Measurements from ENCODE around the gene CD300C.
"Not testable (repeated sequence)": the region's sequence is repeated elsewhere in the genome, so short reads cannot be mapped to it uniquely, and the experiment has no call there.

The CD300C gene

DNA sequence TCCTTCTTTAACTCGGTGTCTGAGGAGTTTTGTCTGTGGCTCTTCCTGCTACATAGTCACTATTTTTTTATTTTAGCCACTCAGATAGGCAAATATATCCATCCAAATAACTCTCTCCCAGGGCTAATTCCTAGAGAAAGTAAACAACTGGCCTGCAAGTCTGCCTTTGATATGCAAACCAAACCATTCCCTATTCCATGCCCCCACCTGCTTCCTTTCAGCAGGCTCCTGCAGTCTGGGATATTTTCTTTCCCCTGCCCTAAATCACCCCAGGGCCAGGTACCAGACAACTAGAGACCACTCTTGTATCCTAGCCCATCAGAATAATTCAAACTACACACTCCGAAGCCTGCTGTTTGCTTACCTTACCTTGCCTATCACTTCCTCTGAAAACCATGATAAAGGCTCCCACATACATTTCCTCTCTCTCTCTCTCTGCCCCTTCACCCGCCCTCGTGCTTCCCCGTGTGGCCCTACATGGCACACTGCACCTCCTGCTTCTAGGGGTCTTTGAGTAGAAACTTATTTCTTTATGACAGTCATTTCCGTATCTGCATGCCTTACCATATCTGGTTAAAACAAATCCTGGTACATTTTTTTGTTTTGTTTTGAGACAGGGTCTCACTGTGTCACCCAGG lies 13.1 kb upstream of the CD300C start:
- no peak for DNase-seq

DNA sequence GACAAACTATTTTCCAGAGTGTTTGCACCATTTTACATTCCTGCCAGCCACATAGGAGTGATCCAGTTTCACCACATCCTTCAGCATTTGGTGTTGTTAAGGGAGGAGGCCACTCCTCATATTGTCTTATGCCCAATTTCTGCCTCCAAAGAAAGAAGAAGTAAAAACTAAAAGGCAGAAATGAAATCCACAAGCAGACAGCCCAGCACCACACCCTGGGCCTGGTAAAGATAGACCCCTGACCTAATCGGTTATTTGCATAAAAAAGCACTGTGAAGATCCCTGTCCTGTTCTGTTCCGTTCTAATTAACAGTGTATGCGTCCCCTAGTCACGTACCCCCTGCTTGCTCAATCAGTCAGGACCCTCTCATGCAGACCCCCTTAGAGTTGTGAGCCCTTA lies 12.5 kb upstream of the CD300C start:
- not testable (repeated sequence) for DNase-seq

DNA sequence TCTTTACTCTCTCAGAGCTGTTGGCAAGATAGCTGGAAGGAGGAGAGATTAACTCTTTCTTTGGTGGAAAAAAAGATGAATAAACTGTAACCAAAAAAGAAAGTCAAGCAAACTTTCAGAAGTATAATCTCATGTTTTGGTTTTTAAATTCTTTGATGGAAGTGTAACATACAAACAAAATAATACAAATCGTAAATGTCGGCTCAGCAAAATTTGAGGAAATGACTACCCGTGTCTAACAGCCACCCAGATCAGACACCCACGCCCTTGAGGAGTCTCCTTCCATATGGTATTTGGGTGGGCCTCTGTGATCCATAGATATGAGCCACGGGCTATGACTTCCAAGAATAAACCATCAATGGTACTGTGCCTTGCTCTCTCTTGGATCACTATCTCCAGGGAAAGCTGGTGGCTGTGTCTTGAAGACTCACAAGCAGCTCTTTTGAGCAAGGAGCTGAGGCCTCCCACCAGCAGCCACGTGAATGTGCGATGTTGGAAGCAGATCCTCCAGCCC lies 9.6 kb upstream of the CD300C start:
- DNase-seq: no peak

DNA sequence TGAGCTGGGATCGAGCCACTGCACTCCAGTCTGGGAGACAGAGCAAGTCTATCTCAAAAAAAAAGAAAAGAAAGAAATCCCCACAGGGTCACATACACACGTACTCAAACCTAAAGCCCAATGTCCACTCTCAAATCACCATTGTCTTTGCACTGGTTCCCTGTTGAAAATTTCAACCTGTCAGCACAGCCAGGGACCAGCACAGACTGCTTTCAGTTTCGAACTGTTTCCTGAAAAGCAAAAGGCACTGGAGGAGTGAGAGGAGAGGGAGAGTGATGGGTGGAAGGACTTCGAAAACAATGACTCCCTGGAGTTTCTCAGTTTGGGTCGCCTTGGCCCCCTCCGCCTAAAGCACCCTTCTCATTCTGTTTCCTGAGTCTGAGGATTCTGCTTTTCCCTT lies 9.0 kb upstream of the CD300C start:
- no peak for DNase-seq

DNA sequence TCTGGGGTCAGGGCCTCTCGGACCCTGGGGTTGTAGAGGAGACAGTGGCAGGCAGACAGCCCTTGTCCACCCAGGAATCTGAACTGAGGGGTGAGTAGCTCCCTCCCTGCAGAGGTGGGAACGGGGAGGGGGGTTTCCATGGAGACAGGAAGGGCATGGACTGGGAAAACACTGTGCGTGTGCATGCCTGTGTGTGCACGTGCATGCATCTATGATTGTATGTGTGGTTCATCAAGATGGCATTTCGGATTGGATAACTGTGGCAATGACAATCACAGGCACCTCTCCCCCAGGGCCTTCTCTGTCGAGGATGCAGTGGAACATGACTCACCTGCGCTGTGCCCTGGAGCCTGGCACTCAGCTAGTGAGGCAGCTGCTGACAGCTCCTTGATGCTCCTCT lies 6.1 kb upstream of the CD300C start:
- DNase-seq: no peak

DNA sequence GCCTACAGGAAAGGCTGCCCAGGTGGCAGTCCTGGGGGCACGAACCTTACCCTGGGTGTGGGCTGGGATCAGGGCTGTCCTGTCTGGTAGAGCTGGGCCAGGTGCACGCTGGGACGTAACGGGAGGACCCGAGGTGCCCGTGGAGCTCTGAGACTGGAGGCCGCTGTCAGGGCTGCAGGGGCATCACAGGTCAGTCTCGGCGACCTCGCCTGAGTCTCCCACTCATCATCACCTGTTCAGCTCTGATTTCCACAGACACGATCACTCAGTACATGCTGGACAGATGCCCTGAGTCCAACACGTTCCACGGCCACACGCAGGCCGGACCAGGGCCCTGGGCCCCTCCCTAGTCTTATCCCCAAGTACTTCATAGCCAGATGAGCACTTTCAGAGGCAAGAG lies 4.7 kb upstream of the CD300C start:
- DNase-seq: no peak

DNA sequence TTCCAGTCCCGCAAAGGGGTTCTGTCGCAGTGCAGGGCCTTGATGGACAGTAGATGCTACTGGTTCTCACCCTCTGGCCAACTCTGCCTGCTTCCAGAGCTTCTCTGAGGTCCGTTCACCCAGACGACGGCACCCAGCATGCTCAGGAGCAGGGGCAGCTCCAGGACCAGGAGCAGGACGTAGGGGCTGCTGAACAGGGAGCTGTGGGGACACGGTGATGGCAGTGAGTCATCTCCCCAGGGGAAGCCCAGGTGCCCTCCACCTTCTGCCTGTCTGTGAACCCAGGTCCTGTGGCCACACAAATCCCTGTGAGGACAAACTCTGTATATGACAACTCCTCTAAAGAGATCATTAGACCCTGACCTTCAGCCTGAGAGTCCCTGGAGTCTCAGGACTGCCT lies 3.4 kb upstream of the CD300C start:
- no peak for DNase-seq

DNA sequence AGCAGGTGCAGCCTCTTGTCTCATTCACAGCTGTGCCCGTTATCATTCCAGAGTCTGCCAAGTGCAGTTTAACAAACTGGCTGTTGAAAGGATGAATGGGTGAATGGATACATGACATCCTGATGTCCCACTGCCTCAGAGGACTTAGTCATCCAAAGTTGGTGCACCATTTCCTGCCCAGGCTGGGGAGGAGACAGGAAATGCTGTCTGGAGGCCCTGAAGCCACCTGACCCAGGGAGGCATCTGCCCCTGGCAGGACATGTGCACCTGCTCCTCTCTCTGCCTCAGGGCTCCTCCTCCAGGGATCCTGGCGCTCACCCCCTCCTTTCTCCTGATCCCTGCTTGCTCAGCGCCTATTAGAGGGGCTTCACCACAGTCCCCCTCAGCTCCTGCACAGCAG lies 1.8 kb upstream of the CD300C start:
- DNase-seq: no peak

DNA sequence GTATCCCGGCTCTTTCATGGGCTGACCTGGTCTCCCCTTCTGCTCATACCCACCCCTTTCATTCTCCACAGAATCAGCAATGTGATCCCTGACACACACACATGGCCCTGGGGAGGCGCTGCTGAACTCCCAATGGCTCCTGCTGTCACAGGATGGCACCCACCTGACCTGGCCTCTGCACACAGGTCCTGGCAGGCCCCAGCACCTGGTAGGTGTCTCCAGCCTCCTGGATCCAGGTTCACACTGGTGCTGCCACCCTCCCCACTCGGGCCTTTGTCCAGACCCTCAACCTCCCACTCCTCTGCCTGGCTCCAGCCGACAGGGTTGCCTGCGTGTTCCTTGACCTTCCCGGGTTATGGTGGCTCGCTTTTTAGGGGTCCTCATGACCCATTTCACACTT lies 1.3 kb upstream of the CD300C start:
- no peak for DNase-seq

DNA sequence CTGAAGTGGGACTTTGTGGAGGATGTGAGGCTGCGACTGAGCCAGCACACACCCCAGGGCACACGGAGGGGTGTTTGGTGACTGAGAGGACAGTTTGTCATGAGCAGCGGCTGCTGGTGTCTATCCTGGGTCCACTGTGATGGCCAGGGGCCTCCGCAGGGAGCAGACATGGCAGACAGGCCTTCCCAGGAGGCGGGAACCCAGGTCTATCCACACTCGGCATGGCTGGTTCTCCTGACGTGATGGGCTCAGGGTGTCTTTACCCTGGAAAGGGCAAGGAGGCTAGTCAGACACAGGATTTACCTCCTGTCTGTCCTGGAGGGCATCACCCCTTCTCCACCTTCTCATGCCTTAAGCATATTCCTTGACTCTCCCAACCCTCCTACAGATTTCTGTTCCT lies 671 bp upstream of the CD300C start:
- DNase-seq: no peak

DNA sequence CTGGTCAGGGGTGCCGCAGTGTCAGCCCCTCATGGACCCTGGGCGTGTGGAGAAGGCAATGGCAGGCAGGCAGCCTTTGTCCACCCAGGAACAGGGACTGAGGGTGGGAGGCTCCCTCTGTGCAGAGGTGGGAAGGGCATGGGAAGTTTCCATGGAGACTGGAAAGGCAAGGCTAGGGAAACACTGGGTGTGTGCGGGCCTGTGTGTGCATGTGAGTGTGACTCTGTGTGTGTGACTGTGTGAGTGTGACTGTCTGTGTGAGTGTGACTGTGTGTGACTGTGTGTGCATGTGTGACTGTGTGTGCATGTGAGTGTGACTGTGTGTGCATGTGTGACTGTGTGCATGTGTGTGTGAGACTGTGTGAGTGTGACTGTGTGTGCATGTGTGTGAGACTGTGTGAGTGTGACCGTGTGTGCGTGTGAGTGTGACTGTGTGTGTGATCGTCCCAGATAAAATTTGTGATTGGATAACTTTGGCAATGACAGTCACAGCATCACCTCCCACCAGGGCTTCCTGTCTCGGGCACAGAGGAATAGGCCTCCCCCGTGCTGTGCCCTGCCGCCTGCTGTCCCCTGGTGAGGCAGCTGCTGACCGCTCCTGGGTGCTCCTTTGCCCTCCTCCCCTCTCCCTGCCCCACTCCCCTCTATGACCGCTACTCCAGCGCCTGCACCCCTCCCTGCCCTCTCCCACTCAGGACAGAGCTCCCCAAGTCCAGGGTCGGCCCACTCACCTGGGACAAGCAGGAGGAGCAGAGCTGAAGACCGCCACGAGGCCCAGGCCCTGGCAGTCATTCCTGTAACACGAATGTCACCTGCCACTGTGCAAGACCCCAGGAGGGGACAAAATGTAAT lies 698 bp downstream of the CD300C start:
- no peak for DNase-seq

DNA sequence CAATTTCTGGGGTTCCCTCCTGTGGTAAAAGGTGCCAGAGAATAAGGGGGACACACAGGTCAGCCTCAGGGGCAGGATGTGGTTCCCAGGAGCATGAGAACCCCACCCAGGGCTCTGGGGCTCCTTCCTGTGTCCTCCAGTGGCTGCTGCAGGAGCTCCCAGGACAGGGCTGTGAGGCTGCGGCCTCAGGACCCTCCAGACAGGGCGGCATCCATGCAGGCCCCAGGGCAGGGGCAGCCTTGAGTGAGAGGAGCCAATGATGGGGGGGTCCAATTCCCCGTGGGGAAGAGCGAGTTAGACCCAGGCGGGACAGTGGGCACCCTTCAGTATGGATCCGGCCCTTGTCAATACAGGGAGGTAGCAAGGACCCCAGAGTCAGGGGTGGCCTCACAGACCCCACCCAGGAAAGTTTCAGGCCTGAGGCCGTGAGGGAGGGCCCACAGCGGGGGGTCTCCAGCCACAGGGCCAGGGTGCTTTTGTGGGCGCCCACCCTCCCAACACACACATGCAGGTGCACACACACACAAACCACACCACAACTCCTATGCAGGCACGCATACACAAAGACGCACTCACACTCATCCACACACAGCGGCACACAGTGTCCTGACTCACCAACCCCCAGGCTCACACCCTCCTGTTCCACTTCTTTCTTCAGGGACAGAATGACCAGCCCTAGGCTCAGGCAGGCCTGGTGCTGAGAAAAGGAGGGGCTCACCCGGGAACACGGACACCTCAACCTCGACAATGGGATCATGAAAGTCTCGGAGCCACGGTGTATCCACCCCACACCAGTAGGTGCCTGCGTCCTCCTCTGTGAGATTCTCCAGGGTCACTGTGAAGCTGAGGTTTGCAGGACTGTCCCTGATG lies 1.8 kb downstream of the CD300C start:
- DNase-seq: no peak

DNA sequence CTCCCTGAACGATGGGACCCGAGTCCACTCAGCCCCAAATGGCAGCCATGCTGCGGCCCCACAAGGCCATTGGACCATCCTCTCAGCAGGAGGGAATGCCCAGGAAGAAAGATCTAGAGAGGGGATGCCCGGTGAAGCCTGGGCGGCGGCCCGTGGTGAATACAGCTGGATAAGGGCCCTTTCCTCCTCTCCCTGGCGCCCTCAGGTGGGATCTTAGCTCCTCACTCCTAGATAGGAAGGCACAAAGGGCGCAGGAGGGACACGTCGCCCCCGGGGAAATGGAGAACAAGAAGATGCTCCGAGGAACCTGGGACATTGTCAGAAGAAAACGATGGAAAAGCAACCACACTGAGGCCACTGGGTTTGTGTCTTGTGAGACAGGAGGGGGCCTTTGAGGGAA lies 2.5 kb downstream of the CD300C start:
- no peak for DNase-seq

DNA sequence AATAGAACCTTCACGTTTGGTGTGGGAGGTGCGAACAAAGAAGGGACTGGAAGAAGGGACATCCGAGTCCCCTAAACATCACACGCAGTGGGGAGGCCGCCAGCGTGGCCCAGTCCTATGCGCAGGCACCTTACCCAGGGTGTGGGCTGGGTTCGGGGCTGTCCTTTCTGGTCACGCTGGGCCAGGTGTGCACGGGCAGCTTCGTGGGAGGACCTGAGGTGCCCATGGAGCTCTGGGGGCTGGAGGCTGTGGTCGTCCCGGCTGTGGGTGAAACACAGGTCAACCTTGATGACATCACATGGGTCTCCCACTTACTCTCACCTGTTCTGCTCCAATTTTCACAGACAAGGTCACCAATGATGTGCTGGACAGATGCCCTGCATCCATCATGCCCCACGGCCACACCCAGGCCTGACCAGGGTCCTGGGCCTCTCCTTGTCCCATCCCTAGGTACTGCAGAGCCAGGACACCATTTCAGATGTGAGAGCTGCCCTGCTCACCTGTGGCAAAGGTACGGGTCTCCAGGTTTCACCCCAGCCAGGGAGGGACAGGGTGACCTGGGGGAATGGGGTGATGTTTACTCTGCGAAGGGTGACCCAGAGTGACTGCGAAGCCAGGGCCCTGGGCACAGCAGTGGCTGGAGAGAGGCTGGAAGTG lies 3.1 kb downstream of the CD300C start:
- no peak for DNase-seq

DNA sequence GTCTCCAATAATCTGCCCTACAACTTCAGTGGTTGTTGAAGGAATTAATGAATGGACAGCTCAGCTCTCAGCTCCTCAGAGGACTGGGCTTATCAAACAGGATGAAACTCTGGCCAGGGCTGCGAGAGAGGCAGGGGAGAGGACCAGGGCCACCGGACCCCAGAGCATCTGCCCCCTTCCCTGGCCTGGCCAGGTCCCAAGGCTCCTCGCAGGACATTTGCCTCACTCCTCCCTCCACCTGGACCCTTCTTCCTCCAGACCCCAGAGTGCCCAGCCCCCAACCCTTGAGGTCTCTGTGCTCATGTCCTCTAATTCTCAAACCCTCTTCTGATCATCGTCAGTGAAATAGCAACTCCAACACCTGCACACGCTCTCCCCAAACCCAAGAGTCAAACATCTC lies 3.7 kb downstream of the CD300C start:
- no peak for DNase-seq

DNA sequence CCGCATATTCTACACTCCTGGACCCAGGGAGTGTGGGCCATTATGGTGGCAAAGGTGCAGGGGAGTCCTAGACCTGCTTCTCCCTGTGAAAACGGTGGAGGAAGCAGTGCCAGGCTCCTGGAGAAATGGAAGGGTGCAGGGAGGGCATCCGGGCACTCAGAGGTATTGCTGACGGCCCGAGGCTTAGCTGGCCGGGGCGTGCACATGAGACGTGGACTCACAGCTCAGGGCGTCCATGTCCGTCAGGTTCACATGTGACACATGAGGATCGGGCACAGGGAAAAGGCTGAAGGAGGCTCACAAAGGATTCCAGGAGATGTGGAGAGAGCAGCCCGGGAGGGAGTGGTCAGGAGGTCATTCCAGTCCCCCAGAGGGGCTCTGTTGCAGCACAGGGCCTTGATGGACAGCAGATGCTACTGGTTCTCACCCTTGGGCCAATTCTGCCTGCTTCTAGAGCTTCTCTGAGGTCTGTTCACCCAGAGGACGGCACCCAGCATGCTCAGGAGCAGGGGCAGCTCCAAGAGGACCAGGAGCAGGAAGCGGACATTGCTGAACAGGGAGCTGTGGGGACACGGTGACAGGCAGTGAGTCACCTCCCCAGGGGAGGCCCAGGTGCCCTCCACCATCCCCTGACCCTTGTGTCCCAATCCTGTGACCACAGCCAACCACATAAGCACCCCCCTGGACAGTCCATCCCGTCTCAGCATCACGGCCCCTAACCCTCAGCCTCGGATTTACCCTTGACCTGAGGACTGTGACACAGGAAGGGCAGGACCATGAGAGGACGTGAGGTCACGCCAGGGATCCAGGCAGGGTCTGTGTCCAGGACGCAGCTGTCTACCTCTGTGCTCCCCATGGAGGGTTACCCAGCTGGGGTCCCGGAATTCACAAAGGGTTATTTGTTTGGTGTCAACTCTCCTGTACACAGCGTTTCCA lies 4.5 kb downstream of the CD300C start:
- DNase-seq: no peak

DNA sequence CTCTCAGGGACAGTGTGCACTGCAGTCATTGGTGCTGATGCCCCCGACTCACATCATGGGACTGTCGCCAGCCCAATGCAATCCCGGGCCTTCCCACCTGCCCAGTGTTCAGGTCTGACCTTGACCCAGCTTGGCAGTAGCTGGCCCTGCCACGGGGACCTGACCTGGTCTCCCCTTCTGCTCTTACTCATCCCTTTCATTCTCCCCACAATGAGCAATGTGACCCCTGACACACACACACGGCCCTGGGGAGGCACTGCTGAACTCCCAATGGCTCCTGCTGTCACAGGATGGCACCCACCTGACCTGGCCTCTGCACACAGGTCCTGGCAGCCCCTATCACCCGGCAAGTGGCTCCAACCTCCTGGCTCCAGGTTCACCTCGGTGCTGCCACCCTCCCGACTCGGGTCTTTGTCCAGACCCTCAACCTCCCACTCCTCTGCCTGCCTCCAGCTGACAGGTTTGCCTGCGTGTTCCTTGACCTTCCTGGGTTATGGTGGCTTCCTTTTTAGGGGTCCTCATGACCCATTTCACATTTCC lies 6.6 kb downstream of the CD300C start:
- no peak for DNase-seq

DNA sequence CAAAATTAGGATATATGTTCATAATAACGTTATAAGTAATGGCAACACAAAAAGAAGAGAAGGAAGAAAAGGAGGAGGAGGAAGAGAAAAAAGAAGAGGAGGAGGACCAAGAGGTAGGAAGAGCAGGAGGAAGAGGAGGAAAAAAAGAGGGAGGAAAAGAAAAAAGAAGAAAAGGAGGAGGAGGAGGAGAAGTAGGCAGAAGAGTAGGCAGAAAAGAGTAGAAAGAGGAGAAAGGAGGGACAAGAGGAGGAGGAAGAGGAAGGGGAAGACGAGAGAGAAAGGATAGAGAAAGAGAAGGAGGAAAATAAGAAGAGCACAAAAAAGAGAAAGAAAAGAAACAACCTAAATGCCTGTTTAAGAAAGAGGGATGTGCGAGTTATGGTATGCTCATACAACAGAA lies 9.0 kb downstream of the CD300C start:
- no peak for DNase-seq

DNA sequence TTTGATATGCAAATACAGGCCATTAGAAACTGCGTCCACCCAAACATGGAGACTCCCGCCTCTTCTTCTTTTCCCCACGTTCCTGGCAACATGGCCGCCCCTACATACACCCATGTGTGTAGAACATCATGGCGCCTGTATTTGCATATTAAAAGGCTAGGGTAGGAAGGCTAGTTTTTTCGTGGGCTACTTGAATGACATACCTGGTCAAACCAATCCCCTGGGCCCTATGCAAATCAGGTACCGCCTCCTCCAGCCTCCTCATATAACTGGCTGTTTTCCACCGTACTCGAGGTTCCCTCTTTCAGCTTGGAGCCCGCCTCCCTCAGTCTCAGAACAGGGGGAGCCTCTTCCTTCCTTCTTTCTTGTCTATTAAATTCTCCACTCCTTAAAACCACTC lies 13.8 kb downstream of the CD300C start:
- DNase-seq: no peak

DNA sequence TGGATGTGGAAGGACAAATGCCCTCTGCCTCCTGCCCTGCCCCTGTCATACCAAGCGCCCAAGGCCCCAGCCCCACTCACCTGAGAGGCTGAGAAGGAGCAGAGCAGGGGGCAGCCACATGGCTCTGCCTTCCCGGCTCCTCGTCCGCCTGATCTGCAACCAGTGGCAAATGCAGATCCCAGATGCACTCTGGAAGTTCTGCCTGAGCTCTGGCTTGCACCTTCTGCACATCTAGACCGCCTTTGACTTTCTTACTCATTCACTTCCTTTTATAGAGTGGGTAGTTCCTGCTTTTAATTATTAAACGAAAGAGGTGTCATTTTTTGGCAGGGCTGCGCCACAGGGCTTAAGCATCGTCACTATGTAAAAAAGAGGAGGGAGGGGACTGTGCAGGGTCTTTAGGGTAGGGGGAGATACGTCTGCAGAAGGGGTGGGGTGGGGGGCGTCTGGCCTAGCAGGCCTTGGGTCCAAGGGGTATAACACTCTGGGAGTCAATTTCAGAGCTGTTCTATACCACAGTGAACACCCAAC lies 14.6 kb downstream of the CD300C start, which contains the start of gene CD300LB:
CD300LB (minus strand) TSS at position 245 of the 531 bp plus-strand sequence; CDS start at position 120, 125 bp downstream.
- no peak for DNase-seq

DNA sequence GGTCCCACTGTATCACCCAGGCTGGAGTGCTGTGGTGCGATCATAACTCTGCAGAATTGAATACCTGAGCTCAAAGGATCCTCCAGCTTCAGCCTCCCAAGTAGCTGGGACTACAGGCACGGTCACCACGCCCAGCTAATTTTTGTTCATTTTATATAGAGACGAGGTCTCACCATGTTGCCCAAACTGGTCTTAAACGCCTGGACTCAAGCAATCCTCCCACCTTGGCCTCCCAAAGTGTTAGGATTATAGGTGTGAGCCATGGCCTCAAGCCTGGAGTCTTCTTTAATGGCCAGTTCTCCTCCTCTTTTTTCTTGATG lies 15.1 kb downstream of the CD300C start:
- no peak for DNase-seq

Data from NCI-H1105 treated with DMSO at 0.1 percent for 48 hours (cell line).